ENCODE data around the gene PRMT7.

The PRMT7 gene

GRCh38 chr16:68396481-68396880 lies 85.7 kb downstream of the PRMT7 start:
- peak; percentile 8 for DNase-seq (ENCODE audit: low read depth)

GRCh38 chr16:68397710-68398201 lies 86.9 kb downstream of the PRMT7 start:
- no peak for DNase-seq (ENCODE audit: low read depth)

- DNase-seq (ENCODE audit: low read depth) = no peak
Observed at GRCh38 chr16:68399456-68399855, 88.6 kb downstream of the PRMT7 start.

GRCh38 chr16:68400083-68400923 lies 89.5 kb downstream of the PRMT7 start:
- DNase-seq (ENCODE audit: low read depth) = peak; percentile 35

GRCh38 chr16:68400924-68401460 lies 90.2 kb downstream of the PRMT7 start:
- no peak for DNase-seq (ENCODE audit: low read depth)

GRCh38 chr16:68401871-68402747 lies 91.3 kb downstream of the PRMT7 start:
- DNase-seq (ENCODE audit: low read depth) = peak; percentile 18

- DNase-seq (ENCODE audit: low read depth) = no peak
Observed at GRCh38 chr16:68402748-68403040, 91.9 kb downstream of the PRMT7 start.

GRCh38 chr16:68403177-68403576 lies 92.4 kb downstream of the PRMT7 start:
- no peak for DNase-seq (ENCODE audit: low read depth)

- DNase-seq (ENCODE audit: low read depth) = no peak
Observed at GRCh38 chr16:68403704-68404103, 92.9 kb downstream of the PRMT7 start.

GRCh38 chr16:68404736-68405345 lies 94.0 kb downstream of the PRMT7 start:
- DNase-seq (ENCODE audit: low read depth) = no peak

GRCh38 chr16:68406458-68407152 lies 95.8 kb downstream of the PRMT7 start:
- DNase-seq (ENCODE audit: low read depth) = no peak
